Measurements from ENCODE around the gene TCEAL1.
"Not testable (repeated sequence)": the region's sequence is repeated elsewhere in the genome, so short reads cannot be mapped to it uniquely, and the experiment has no call there.

TCEAL1 gene, protein sequence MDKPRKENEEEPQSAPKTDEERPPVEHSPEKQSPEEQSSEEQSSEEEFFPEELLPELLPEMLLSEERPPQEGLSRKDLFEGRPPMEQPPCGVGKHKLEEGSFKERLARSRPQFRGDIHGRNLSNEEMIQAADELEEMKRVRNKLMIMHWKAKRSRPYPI

DNA sequence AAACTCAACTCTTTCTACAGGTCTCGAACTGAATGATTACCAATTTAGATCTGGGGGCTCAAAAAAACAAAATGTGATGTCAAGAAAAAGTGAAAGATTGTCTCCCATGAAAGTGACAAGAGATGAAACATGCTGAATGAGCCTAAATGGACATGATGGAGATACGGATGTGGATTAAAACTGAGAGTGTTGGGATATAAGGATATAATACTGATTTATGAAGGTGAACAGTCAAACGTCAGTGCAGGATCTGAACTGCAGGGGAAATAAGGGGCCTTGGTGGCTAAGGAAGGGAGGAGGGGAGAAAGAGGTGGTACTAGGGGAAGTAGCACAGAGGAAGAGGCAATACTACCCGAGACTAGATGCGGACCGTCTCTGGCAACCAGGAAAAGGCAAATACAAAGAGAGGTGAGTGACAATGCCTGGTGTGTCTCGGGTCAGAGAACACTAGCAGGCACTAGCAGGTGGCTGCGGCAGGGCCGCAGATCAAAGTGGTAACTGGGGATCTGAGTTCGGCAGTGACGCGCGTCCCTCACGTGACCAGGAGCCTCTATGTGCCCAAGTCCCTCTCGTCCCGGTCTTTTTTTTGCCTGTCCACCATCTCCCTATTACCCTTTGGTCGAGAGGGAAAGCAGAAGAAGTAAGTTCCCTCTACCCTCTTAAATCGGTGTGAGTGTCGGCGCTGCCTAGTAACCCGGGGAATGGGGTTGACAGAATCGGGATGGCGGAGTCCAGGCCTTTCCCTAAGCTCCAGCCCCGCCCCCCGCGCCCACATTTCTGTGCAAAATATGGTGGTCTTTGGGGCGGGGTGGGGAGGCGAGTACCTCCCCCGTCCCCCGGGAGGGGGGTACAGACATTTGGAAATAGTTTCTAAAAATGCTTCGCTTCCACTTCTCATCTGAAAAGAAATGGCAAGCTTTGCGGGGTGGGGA, at the start of gene TCEAL1:
Gene TCEAL1, plus strand, starts transcription at position 590 of the 932 bp plus-strand sequence. CDS start 942 bp downstream, outside the sequence.
- no peak for DNase-seq (ENCODE audit: low read depth)

DNA sequence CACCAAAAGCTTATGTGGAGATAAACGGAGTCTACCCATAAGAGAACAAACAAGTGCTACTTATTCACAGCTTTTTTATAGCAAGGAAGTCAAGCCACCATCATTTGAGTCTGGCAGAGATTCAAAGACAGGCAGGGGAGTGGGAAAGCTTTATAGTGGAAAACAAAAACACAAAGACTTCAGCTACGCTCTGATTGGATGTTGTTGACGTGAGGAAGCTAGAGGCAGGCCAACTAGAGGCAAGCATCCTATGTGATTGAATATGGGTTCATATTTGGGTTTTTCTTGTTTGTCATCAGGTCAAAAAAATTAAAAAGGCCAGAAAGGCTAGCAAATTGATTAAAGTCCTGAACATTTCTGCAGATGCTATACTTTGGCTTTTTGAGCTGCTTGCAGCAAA, 44.2 kb upstream of the TCEAL1 start:
- no peak for DNase-seq (ENCODE audit: low read depth)

DNA sequence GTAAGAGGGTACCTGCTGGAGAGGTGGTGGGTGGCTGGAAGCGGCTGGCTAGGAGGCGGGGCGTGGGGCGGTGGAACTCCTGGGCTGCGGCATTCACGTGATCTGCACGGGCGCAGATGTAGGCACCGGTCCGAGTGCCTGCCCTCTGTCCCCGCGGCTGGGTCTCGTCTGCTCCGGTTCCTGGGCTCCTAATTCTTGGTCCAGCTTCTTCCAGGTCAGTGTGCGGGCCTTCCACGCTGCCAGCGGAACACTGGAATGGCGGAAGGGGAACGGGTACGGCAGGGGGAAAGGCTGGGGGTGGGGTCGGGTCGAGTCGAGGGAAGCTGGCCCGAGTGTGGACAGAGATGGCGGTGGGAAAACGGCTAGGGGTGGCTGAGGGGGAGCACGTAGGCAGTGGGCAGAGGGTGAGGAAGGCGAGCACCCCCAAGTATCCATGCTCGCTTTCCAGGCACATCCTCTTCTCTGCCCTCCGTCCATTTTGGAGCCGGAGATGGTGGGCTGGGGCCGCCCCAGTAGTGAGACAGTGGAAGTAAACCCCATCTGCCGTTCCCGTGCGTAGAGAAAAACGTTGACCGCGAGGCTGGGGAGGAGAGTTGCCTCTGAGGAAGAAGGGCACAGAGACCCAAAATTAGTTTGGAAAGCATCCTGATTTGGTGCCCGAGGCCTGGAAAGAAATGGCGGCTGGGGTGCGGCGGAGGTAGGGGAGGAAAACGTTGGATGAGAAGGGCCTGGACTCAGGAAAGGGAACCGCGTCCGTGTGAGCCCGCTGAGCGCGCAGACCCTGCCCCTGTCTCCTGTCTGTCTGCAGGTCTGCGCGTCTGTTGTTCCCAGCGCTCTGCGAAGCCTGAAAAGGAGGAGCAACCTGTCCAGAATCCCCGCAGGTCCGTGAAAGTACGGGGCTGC, 43.1 kb upstream of the TCEAL1 start, which contains the start of gene TCEAL4:
Gene TCEAL4, plus strand, starts transcription at position 105 of the 903 bp plus-strand sequence. CDS start 1,161 bp downstream, outside the sequence.
- no peak for DNase-seq (ENCODE audit: low read depth)

DNA sequence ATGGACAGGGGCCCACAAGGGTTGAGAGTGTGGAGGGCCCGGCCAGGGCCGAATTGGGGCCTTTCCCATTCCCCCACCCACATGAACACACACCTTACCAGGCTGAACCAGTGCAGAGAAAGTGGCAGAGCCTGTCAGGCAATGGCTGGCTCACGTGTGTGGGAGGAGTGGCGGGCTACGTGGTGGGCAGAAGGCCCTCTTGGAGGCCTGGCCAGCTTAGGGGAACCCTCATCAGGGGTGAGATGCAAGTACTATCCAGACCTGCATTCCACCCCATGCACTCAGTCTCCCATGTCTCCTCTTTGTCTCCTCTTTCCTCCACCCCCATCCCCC, 42.5 kb upstream of the TCEAL1 start:
- DNase-seq (ENCODE audit: low read depth), result no peak

DNA sequence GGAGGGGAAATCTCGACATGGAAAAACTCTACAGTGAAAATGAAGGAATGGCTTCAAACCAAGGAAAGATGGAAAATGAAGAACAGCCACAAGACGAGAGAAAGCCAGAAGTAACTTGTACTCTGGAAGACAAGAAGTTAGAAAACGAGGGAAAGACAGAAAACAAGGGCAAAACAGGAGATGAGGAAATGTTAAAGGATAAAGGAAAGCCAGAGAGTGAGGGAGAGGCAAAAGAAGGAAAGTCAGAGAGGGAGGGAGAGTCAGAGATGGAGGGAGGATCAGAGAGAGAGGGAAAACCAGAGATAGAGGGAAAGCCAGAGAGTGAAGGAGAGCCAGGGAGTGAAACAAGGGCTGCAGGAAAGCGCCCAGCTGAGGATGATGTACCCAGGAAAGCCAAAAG, 42.1 kb upstream of the TCEAL1 start:
- no peak for DNase-seq (ENCODE audit: low read depth)

DNA sequence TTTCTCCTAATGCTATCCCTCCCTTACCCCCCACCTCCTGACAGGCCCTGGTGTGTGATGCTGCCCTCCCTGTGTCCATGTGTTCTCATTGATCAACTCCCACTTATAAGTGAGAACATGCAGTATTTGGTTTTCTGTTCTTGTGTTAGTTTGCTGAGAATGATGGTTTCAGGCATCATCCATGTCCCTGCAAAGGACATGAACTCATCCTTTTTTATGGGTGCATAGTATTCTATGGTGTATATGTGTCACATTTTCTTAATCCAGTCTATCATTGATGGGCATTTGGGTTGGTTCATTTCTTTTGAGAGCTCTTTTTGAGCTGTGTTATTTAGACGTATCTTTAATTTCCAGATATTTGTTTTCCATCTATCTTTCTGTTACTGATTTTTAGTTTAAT, 36.5 kb upstream of the TCEAL1 start:
- not testable (repeated sequence) for DNase-seq (ENCODE audit: low read depth)

DNA sequence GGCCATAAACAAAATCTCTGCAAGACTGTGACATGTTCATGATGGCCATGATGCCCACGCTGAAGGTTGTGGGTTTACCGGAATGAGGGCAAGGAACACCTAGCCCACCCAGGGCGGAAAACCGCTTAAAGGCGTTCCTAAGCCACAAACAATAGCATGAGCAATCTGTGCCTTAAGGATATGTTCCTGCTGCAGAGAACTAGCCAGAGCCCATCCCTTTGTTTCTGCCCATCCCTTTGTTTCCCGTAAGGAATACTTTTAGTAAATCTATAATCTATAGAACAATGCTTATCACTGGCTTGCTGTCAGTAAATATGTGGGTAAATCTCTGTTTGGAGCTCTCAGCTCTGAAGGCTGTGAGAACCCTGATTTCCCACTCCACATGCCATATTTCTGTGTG, 33.6 kb upstream of the TCEAL1 start:
- DNase-seq (ENCODE audit: low read depth), result not testable (repeated sequence)

DNA sequence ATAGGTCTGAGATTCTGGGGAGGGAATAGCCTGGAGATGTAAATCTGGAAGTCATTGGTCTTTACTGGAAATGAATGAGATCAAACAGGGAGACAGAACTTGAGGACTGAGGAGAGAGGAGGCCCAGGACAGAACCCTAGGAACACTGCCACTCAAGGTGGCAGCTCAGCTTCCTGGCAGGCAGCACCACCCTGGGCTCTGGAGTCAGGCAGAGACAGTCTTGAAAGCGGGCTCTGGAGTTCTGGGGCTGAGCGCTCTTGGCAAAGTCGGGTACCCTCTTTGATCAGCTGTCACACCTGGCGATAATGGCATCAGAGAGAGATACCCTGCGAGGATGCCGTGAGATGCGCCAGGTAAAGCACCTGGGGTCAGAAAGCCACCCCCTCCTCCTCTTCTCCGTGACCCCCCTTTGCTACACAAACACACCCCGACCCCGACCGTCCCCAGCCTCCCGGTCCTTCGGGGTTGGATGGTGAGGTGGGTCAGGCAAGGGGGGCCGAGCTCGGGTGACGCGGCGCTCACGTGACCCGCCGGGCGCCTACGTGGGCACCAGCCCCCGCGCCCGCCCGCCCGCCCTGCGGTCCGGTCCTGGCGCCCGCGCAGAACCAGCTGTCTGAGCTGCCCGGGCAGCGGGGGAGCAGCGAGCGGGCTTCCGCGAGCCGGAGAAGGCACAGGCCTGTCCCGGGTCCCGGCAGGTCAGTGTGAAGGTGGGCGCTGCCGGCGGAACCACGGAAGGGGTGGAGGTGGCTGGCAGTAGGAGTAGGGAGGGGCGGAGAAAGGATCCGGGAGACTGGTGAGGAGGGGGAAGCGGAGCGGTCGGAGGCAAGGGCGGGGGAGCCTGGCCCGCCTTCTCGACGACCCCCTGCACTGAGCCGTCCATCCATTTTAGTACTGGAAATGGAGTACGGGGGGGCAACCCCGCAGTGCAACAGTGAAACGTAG, 21.1 kb upstream of the TCEAL1 start, which contains the start of gene TCEAL3:
Gene TCEAL3, plus strand, starts transcription at position 600 of the 942 bp plus-strand sequence. CDS start 1,102 bp downstream, outside the sequence.
- DNase-seq (ENCODE audit: low read depth), result no peak

DNA sequence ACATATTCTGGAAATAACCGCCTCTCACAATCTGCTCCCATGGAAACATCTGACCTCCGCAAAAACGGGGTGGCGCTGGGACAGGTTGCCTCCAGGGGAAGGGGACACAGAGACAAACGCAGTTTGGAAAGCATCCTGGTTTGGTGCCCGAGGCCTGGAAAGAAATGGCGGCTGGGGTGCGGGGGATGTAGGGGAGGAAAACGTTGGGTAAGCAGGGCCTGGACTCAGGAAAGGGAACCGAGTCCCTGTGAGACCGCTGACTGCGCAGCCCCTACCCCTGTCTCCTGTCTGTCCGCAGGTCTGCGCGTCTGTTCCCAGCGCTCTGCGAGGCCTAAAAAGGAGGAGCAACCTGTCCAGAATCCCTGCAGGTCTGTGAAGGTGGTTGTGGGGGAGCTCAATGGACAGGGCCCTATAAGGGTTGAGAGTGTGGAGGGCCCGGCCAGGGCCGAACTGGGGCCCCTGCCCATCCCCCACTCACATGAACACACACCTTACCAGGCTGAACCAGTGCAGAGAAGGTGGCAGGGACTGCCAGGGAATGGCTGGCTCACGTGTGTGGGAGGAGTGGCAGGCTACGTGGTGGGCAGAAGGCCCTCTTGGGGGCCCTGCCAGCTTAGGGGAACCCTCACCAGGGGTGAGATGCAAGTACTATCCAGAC, 20.3 kb upstream of the TCEAL1 start:
- no peak for DNase-seq (ENCODE audit: low read depth)

DNA sequence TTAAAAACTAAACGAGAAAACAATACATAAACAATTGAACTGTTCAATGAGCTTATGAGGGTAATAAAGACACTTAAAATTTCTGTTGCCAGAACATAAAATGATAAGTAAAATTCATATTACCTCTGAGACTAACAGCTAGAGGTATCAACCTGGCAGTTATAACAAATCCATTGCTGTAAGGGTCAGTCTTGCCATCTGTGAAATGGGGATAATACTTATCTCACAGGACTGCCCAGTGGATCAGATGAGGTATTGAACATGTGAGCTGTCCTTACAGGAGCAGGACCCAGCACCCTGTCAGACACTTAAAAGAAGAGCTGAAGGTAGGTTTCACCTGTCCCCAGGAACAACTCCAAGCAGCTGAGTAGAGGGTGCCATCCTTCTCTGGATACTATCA, 18.5 kb upstream of the TCEAL1 start:
- DNase-seq (ENCODE audit: low read depth), result no peak

DNA sequence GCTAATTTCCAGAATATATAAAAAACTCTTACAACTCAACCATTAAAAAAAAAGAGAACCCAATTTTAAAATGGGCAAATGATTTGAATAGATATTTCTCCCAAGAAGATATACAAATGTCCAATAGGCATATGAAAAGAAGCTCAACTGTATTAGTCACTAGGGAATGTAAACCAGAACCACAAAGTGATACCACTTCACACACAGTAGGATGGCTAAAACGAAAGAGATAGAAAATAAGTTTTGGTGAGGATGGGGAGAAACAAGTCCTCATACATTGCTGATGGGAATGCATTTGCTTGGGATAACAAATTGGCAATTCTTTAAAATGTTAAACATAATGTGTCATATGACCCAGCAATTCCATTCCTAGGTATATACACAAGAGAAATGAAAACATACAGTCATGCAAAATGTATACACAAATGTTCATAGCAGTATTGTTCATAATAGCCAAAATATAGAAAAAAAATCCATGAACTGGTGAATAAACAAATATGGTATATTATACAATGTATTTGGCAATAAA, 15.3 kb upstream of the TCEAL1 start:
- DNase-seq (ENCODE audit: low read depth), result no peak

DNA sequence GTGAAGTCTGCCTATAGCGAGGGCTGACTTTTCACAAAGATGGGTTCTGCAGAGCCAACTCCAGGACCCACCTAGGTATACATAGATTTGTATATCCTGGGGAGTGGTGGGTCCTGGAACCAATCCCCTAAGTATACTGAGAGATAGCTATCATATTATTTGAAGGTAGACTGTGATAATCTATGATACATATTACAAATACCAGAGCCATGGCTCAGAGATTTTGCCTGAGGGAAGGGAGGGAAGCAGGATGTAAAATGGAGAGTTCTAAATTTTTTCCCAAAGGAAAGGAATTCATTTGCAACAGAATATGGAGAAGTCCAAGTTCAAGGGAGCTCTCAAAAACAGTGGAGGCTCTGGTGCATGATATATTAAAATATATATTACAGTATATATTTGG, 13.8 kb upstream of the TCEAL1 start:
- DNase-seq (ENCODE audit: low read depth), result no peak

DNA sequence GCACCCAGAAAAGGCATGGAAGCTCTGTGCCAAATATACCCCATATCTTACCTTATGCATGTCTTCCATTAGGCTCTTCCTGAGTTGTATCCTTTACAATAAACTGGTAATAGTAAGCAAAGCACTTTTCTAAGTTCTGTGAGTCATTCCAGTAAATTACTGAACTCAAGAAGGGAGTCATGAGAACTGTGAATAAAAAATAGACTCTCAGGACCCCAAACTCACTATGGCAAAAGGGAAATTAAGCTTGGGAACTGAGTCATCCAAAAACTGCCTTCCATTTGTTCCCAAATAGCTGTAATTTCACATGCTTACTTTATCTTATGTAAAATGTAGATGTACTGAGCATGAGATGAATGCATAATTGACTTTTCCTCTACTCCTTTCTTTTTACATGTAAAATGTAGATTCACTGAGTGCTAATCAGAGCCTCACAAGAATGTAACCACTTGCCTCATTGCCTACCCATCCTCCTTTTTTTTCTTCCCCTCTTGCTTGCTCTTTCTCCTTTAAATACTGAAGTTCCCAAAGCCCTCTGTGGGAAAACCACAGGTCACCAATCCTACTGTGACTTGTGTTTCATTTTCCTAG, 12.9 kb upstream of the TCEAL1 start:
- DNase-seq (ENCODE audit: low read depth), result no peak

DNA sequence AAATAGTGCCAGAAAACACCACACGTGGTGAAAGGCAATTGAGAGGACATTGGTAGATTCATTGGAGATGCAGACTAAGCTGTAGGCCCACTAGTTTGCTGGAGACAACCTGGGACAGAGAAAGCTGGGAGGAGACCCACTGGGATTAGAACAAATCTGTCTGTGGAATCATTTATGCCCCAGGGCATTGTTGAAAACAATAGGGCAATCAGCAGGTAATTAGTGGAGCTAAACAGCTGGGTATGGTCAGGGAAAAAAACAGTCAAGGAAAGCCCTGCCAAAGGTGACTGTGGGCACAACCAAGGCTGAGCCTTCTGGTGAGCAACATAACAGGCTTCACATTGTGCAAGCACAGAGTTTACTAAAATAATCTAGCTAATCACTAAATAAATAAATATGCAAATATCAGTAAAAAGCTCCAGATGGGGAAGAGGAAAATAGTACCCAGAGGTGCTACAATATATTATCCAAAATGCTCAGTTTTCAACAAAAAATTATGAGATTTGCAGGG, 12.0 kb upstream of the TCEAL1 start:
- DNase-seq (ENCODE audit: low read depth), result no peak

DNA sequence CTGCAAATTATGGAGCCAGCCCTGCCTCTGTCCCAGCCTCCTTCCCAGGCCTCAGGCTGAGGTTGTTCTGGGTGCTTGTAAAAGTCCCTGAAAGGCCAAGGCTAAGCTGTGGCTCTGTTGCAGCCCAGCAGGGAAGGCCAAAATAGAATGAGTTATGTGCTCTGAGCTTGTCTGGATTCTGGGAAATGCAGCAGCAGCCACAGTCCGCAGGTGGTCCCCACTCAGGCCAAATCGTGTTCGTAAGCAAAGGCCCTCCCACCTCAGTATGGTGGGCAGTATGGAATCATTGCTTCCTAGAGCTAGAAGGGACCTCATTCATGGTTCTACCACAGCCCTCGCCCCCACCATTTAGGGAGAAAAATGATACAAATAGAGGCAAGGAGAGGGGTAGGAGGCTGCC, 4.7 kb upstream of the TCEAL1 start:
- no peak for DNase-seq (ENCODE audit: low read depth)

DNA sequence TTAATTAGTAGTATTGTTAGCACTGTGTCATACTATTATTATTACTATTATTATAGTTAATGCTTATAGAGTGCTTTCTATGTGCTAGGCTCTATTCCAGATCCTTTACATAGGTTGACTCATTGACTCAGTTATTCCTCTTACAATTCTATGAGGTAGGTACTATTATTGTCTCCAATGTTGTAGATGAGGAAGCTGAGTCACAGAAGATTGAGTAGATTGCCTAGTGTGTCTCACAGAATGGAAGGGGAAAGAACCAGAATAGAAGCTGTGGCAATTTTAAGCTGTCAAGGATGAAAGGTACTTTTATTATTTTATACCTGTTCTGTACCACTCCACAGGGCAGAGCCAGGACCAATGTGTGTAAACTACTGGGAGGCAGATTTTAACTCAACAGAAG, 1.9 kb upstream of the TCEAL1 start:
- no peak for DNase-seq (ENCODE audit: low read depth)

DNA sequence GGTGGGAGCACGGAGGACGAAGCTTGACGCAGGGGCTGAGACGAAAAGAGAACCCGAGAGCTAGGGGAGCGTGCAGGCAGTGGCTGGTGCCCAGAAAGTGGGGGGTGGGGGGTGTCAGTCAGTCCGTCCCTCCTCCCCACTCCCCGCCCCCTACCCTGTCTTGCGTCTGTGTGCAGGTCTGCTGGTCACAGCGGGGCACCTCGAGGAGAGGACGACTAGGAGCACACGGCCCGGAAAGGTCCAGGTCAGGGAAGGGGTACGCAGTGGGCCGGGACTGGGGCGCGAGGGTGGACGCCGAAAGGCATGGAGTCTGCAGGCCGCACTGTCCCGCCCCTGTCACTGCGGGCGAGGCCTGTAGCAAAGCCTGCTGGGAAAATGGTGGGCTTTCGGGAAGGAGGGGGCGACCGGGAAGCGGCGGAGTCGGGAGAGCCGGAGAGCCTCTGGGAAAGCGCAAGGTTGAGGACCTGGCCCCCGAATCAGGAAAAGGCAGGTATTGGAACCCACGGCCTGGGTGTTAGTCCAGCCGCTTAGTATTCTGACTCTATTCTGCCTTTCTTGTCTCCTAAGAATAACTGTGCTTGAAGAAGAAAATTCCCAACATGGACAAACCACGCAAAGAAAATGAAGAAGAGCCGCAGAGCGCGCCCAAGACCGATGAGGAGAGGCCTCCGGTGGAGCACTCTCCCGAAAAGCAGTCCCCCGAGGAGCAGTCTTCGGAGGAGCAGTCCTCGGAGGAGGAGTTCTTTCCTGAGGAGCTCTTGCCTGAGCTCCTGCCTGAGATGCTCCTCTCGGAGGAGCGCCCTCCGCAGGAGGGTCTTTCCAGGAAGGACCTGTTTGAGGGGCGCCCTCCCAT, 769 bp downstream of the TCEAL1 start:
- no peak for DNase-seq (ENCODE audit: low read depth)

DNA sequence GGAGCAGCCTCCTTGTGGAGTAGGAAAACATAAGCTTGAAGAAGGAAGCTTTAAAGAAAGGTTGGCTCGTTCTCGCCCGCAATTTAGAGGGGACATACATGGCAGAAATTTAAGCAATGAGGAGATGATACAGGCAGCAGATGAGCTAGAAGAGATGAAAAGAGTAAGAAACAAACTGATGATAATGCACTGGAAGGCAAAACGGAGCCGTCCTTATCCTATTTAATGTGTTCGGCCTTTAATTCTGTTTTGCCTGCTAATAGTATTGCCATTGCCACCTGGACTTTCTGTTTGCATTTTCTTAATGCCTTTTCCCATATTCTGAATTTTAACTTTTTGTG, 1.4 kb downstream of the TCEAL1 start:
- DNase-seq (ENCODE audit: low read depth), result no peak

DNA sequence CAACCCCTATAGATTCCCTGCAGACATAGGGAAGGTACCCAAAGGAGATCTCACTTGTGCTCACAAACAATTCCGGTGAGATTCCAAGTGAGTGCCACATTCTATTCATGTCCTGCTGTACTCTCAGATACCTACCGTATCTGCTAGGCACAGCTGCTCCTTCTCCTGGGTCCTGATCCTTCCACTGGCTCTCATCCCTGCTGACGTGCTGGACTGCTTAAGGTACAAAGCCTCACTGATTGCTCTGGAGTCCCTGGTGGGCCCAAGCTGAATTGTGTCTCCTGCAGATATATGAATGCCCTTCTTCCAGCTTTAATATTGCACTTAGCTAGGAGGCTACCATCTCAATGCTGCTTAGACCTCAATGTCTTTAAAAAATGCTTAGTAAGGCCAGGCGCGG, 2.4 kb downstream of the TCEAL1 start:
- DNase-seq (ENCODE audit: low read depth), result no peak
